K562 (cell line): ENCODE measurements around the gene DYNC2I2. TPM values are rescaled to one million over a fixed set of nuclear protein-coding genes. Genes with fewer than 3 reads are reported as not detected.

Source experiments
- ARNT ChIP-seq, 2 experiments: fragments of 450-650 bp; IDR thresholded peaks; 2 replicates each; pipeline ENCODE4 v1.6.1; 2016; ENCODE audit warnings: mild to moderate bottlenecking in 1 of 2
- ATF6 ChIP-seq: sonication (generic); formaldehyde crosslinking; IDR thresholded peaks from 2 replicates; pipeline ENCODE4 v1.4.0; 2020; ENCODE audit warnings: mild to moderate bottlenecking, missing genetic modification reagents
- CHD2 ChIP-seq: IDR thresholded peaks from 2 replicates; pipeline ENCODE4 v1.6.1; 2011; ENCODE audit warnings: low read depth, low read length
- CSDE1 ChIP-seq, 2 experiments: fragments of 450-650 bp; IDR thresholded peaks; 2 replicates each; pipeline ENCODE4 v1.6.1; 2016; ENCODE audit warnings: mild to moderate bottlenecking in 1 of 2
- HCFC1 ChIP-seq: IDR thresholded peaks from 2 replicates; pipeline ENCODE4 v1.6.1; 2012; ENCODE audit warnings: low read depth, low read length, improper control_type of control experiment
- JUNB ChIP-seq: fragments of 450-650 bp; formaldehyde crosslinking; conservative IDR thresholded peaks from 2 replicates; pipeline ENCODE4 v1.4.0; 2020; ENCODE audit warnings: mild to moderate bottlenecking
- NR3C1 ChIP-seq: sonication (generic); formaldehyde crosslinking; IDR thresholded peaks from 2 replicates; pipeline ENCODE4 v1.8.1; 2022; ENCODE audit warnings: missing genetic modification reagents
- PBX2 ChIP-seq, 2 experiments: IDR thresholded peaks in 1 of 2; conservative IDR thresholded peaks in 1 of 2; 2 replicates each; pipeline ENCODE4 v1.6.1; 2016; ENCODE audit warnings: low read depth in 2 of 2, mild to moderate bottlenecking in 1 of 2, missing compliant biosample characterization in 1 of 2, missing genetic modification characterization in 1 of 2, moderate library complexity in 1 of 2
- RBBP5 ChIP-seq: fragments of 200-600 bp; sonication (generic); IDR thresholded peaks from 2 replicates; pipeline ENCODE4 v1.6.1; 2012; ENCODE audit warnings: borderline replicate concordance, mild to moderate bottlenecking, low read length, control low read depth, inconsistent platforms; ENCODE audit not compliant: insufficient read depth, poor library complexity, severe bottlenecking
- RBM34 ChIP-seq: fragments of 200-400 bp; formaldehyde crosslinking; IDR thresholded peaks from 2 replicates; pipeline ENCODE4 v1.6.1; 2018; ENCODE audit warnings: low read length, borderline replicate concordance; ENCODE audit not compliant: insufficient read depth
- SMARCA5 ChIP-seq: fragments of 450-650 bp; IDR thresholded peaks from 2 replicates; pipeline ENCODE4 v1.6.1; 2016
- SNIP1 ChIP-seq: fragments of 450-650 bp; IDR thresholded peaks from 2 replicates; pipeline ENCODE4 v1.7.1; 2017; ENCODE audit warnings: low read depth, mild to moderate bottlenecking
- polyA plus RNA-seq, 8 experiments: library from polyadenylated mRNA; depleted of rRNA in 4 of 8; stranded (reverse) in 5 of 8; unstranded in 3 of 8; fragments of >200 nt; fragmentation: Nextera tagmentation in 2 of 8; fragmentation: Illumina TruSeq in 1 of 8; extraction: Ambion mirVana in 2 of 8; extraction: Trizol in 1 of 8; gene quantifications; 2 replicates each; pipeline versions ENCODE4 v1.2.1 to v1.2.3, GENCODE V29; 2011 to 2014; ENCODE audit warnings: inconsistent platforms in 1 of 8, missing spikeins in 1 of 8
- total RNA-seq, 7 experiments: library from RNA; depleted of rRNA in 6 of 7; stranded (reverse); fragments of >200 nt in 6 of 7; fragmentation: Illumina TruSeq in 2 of 7; extraction: Trizol in 2 of 7; gene quantifications; 2 replicates each; pipeline versions ENCODE4 v1.2.1 to v1.2.3, GENCODE V29; 2011 to 2021; ENCODE audit warnings: low replicate concordance in 1 of 7
- TF ChIP-seq, protein P1 (sequence below): sonication (generic); formaldehyde crosslinking; IDR thresholded peaks from 2 replicates; pipeline ENCODE4 v1.9.0; 2022; ENCODE audit warnings: mild to moderate bottlenecking, missing genetic modification reagents
- TF ChIP-seq, protein P2 (sequence below): sonication (generic); formaldehyde crosslinking; IDR thresholded peaks from 2 replicates; pipeline ENCODE4 v1.8.0; 2022; ENCODE audit warnings: mild to moderate bottlenecking, missing genetic modification reagents

The DYNC2I2 gene
- total and polyA plus RNA-seq, 9 of the 15 experiments (the other 6 are each of a cell fraction or from before 2014, with no cell fraction given) = 1.5 to 249 (median 70.0) TPM

DNA sequence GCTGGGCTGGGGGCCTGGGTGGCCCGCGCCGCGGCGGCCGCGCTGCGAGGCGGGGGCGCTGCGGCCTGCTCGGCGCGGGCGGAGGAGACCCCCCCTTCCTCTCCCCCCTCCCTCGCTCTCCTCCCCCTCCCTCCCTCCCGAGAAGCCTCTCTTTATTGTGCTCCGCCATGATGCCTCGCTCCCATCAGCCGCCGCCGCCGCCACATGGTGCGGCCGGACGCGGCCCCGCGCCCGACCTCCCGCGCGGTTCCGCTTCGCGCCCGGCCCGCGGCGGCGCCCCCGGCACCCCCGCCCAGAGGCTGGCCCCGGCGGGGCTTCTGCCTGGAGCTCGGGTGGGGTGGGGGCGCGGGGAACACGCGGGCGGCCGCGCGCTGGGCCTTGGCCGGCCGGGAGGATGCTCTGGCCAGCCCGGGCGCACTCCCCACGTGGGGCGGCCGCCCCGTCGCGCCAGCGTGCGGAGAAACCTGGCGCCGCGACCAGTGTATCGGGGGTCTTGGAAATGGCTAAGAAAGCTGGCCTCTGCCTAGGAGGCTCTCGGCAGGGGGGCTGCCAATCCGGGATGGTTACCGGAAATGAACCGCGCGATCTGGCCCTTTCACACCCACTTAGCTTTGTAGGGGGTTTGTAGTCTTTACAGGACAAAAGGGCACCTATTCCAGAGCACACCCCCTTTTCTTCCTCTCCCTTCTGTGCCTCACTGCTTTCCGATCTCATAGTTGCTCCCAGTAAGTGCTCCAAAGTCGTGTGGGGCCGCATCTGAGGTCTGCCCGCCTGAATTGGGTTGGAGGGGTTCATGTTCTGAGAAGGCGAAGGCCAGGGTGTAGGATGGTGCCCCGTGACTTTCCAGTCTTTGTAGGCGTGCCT lies 33.4 kb upstream of the DYNC2I2 start (continued):
- no peak for TF ChIP-seq PBX2 (CRISPR knock-in tag; IDR thresholded peaks at IDR 0.05; ENCODE audit: low read depth)
- TF ChIP-seq PBX2 (tag; conservative IDR thresholded peaks at IDR 0.05; ENCODE audit: low read depth) = no peak
- TF ChIP-seq SMARCA5 = no peak
- 0 out of 4 replicates have a peak, but pooled peaks of 1 of the 2 experiments have one; percentile 43 for TF ChIP-seq ARNT (IDR thresholded peaks at IDR 0.05)
- TF ChIP-seq JUNB (CRISPR knock-in tag) = no peak
- no peak for TF ChIP-seq RBM34
- TF ChIP-seq NR3C1 (CRISPR knock-in tag) = 0 out of 2 replicates have a peak, but pooled peaks have one; percentile 33
- TF ChIP-seq CSDE1 (IDR thresholded peaks at IDR 0.05) = no peak
- TF ChIP-seq, protein P1, sequence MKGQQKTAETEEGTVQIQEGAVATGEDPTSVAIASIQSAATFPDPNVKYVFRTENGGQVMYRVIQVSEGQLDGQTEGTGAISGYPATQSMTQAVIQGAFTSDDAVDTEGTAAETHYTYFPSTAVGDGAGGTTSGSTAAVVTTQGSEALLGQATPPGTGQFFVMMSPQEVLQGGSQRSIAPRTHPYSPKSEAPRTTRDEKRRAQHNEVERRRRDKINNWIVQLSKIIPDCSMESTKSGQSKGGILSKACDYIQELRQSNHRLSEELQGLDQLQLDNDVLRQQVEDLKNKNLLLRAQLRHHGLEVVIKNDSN (CRISPR knock-in tag) = 0 out of 2 replicates have a peak, but pooled peaks have one; percentile 27
- TF ChIP-seq, protein P2, sequence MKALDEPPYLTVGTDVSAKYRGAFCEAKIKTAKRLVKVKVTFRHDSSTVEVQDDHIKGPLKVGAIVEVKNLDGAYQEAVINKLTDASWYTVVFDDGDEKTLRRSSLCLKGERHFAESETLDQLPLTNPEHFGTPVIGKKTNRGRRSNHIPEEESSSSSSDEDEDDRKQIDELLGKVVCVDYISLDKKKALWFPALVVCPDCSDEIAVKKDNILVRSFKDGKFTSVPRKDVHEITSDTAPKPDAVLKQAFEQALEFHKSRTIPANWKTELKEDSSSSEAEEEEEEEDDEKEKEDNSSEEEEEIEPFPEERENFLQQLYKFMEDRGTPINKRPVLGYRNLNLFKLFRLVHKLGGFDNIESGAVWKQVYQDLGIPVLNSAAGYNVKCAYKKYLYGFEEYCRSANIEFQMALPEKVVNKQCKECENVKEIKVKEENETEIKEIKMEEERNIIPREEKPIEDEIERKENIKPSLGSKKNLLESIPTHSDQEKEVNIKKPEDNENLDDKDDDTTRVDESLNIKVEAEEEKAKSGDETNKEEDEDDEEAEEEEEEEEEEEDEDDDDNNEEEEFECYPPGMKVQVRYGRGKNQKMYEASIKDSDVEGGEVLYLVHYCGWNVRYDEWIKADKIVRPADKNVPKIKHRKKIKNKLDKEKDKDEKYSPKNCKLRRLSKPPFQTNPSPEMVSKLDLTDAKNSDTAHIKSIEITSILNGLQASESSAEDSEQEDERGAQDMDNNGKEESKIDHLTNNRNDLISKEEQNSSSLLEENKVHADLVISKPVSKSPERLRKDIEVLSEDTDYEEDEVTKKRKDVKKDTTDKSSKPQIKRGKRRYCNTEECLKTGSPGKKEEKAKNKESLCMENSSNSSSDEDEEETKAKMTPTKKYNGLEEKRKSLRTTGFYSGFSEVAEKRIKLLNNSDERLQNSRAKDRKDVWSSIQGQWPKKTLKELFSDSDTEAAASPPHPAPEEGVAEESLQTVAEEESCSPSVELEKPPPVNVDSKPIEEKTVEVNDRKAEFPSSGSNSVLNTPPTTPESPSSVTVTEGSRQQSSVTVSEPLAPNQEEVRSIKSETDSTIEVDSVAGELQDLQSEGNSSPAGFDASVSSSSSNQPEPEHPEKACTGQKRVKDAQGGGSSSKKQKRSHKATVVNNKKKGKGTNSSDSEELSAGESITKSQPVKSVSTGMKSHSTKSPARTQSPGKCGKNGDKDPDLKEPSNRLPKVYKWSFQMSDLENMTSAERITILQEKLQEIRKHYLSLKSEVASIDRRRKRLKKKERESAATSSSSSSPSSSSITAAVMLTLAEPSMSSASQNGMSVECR (CRISPR knock-in tag) = peak; percentile 50; the same call in 1 of the 2 replicates
- 0 out of 2 replicates have a peak, but pooled peaks have one; percentile 37 for TF ChIP-seq ATF6 (CRISPR knock-in tag)
- 0 out of 2 replicates have a peak, but pooled peaks have one; percentile 17 for TF ChIP-seq HCFC1
- TF ChIP-seq SNIP1 = no peak
- TF ChIP-seq CHD2 = no peak
- TF ChIP-seq RBBP5 = peak; percentile 88
